PC-9 (cell line): ENCODE results near the gene KCNJ14.

Experiments used
- CTCF ChIP-seq: fragments of 200-600 bp; sonication (generic); conservative IDR thresholded peaks from 2 replicates; pipeline ENCODE4 v1.6.1; 2017; ENCODE audit warnings: mixed run types, antibody characterized with exemption, mild to moderate bottlenecking, moderate library complexity
- EZH2 ChIP-seq: fragments of 200-600 bp; sonication (generic); IDR thresholded peaks from 2 replicates; pipeline ENCODE4 v1.8.0; 2017; ENCODE audit warnings: antibody characterized with exemption, low read depth

- no peak for TF ChIP-seq CTCF
- TF ChIP-seq EZH2: no peak
These were observed 6.7 kb downstream of the KCNJ14 start for GRCh38 chr19:48461982-48462655.
